ENCODE measurements around the gene GRIP1. TPM values are rescaled to one million over a fixed set of nuclear protein-coding genes. Genes with fewer than 3 reads are reported as not detected.

GRIP1 gene
- total and polyA plus RNA-seq, 12 donors = 0.12 to 7.3 (median 1.9) TPM

- ATAC-seq (no peak), DNase-seq (no peak)
- TF ChIP-seq, protein P1, sequence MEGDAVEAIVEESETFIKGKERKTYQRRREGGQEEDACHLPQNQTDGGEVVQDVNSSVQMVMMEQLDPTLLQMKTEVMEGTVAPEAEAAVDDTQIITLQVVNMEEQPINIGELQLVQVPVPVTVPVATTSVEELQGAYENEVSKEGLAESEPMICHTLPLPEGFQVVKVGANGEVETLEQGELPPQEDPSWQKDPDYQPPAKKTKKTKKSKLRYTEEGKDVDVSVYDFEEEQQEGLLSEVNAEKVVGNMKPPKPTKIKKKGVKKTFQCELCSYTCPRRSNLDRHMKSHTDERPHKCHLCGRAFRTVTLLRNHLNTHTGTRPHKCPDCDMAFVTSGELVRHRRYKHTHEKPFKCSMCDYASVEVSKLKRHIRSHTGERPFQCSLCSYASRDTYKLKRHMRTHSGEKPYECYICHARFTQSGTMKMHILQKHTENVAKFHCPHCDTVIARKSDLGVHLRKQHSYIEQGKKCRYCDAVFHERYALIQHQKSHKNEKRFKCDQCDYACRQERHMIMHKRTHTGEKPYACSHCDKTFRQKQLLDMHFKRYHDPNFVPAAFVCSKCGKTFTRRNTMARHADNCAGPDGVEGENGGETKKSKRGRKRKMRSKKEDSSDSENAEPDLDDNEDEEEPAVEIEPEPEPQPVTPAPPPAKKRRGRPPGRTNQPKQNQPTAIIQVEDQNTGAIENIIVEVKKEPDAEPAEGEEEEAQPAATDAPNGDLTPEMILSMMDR (IDR thresholded peaks at IDR 0.05) = no peak
- no peak overlapping the region for H3K27ac ChIP-seq
- intact Hi-C loops (cut with DNase I) = no loop called here
- no peaks in the 10 kb centered on the region for H3K36me3 ChIP-seq
- no peaks in the 10 kb centered on the region for H3K4me1 ChIP-seq
- WGBS, 2 donors = 88 to 94% methylated on average over 1 of the region's 1 CpG
- H3K4me3 ChIP-seq = no peak overlapping the region
- no peaks in the 10 kb centered on the region for H3K27me3 ChIP-seq
- H3K9me3 ChIP-seq = peaks cover 0 to 13% (median 0%) of the 10 kb centered on the region in 11 donors
Measured at GRCh38 chr12:66503746-66504145, 175.1 kb downstream of the GRIP1 start.

DNA sequence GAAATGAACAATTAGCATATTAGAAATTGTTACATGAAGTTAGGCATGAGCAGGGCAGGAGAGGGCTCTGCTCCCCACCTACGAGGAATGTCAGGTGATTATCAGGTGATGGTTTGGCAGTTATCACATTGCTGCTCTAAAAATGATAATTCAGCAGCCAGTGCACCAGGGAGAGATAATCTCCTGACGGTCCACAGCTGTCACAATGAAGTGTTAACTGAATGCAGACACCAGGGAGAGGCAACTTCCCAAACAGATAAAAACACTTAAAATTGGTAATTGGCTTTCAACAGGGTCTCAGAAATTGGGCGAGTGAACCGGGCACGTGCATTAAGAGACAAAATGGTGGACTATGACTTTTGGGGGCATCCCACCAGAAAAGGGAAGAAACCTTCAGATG is 176.0 kb downstream of the GRIP1 start:
- TF ChIP-seq, protein P1 (IDR thresholded peaks at IDR 0.05) = no peak
- H3K36me3 ChIP-seq = no peaks in the 10 kb centered on the region
- no peaks in the 10 kb centered on the region for H3K4me1 ChIP-seq
- peaks cover 0 to 13% (median 0%) of the 10 kb centered on the region in 11 donors for H3K9me3 ChIP-seq
- DNase-seq = no peak
- H3K4me3 ChIP-seq = no peak overlapping the region
- intact Hi-C loops (cut with DNase I) = no loop called here
- H3K27me3 ChIP-seq = no peaks in the 10 kb centered on the region
- no peak overlapping the region for H3K27ac ChIP-seq
- no peak for ATAC-seq
- 20 to 28% methylated on average over 5 of the region's 5 CpGs for WGBS, 2 donors

GRCh38 chr12:66500841-66501240 is 178.0 kb downstream of the GRIP1 start:
- TF ChIP-seq, protein P1 (IDR thresholded peaks at IDR 0.05) = no peak
- 41 to 45% methylated on average over 1 of the region's 1 CpG for WGBS, 2 donors
- no peak for ATAC-seq
- Histone ChIP-seq H3K36me3 (no peaks in the 10 kb centered on the region), H3K4me1 (no peaks in the 10 kb centered on the region), H3K9me3 (peaks cover 0 to 6% (median 0%) of the 10 kb centered on the region in 11 donors), H3K27me3 (no peaks in the 10 kb centered on the region), H3K4me3 (no peak overlapping the region), H3K27ac (no peak overlapping the region)
- intact Hi-C loops (cut with DNase I) = no loop called here
- no peak for DNase-seq

GRCh38 chr12:66500091-66500490 is 178.8 kb downstream of the GRIP1 start:
- Histone ChIP-seq H3K27ac (no peak overlapping the region), H3K4me1 (no peaks in the 10 kb centered on the region), H3K36me3 (no peaks in the 10 kb centered on the region), H3K27me3 (no peaks in the 10 kb centered on the region), H3K4me3 (no peak overlapping the region), H3K9me3 (no peaks in the 10 kb centered on the region)
- TF ChIP-seq, protein P1 (IDR thresholded peaks at IDR 0.05) = no peak
- WGBS, 2 donors = 63 to 65% methylated on average over 3 of the region's 3 CpGs
- no peak for DNase-seq
- intact Hi-C loops (cut with DNase I) = no loop called here
- no peak for ATAC-seq
